Astrocyte (in vitro differentiated cells and primary cell): ENCODE results near the gene CPPED1. TPM values are rescaled to one million over a fixed set of nuclear protein-coding genes. Genes with fewer than 3 reads are reported as not detected.
A peak's percentile ranks its signal among the peaks of the same experiment; 100 is the strongest.

Experiments used
- DNase-seq: peaks from one replicate; pipeline ENCODE4 v3.0.0-alpha.2; 2010; ENCODE audit warnings: low read depth
- FAIRE-seq: peaks from 2 replicates; lab custom pipeline; 2011; peaks lifted over from hg19 to GRCh38; lab: Jason Lieb, UNC
- H2AFZ ChIP-seq: 2 replicates; pipeline ENCODE4 v1.6.0; 2012; ENCODE audit warnings: low read depth, low read length, inconsistent platforms
- H3K27ac ChIP-seq: 2 replicates; pipeline ENCODE4 v1.5.1; 2011; ENCODE audit warnings: low read depth, low read length, inconsistent platforms
- H3K27me3 ChIP-seq: 2 replicates; pipeline ENCODE4 v1.6.0; 2011; ENCODE audit warnings: low read length, inconsistent platforms; ENCODE audit not compliant: insufficient read depth
- H3K36me3 ChIP-seq: 2 replicates; pipeline ENCODE4 v1.5.1; 2011; ENCODE audit warnings: low read length, inconsistent platforms; ENCODE audit not compliant: insufficient read depth
- H3K4me1 ChIP-seq: 2 replicates; pipeline ENCODE4 v1.5.1; 2011; ENCODE audit warnings: low read length, inconsistent platforms; ENCODE audit not compliant: insufficient read depth
- H3K4me2 ChIP-seq: 2 replicates; pipeline ENCODE4 v1.6.0; 2012; ENCODE audit warnings: low read length, inconsistent platforms
- H3K4me3 ChIP-seq: 2 replicates; pipeline ENCODE4 v1.5.1; 2011; ENCODE audit warnings: low read depth, mild to moderate bottlenecking, low read length, inconsistent platforms; ENCODE audit not compliant: insufficient read depth
- H3K79me2 ChIP-seq: 2 replicates; pipeline ENCODE4 v1.6.0; 2012; ENCODE audit warnings: mild to moderate bottlenecking, low read length, inconsistent platforms; ENCODE audit not compliant: insufficient read depth
- H3K9ac ChIP-seq: 2 replicates; pipeline ENCODE4 v1.6.0; 2012; ENCODE audit warnings: mild to moderate bottlenecking, low read length, inconsistent platforms
- H3K9me3 ChIP-seq: 2 replicates; pipeline ENCODE4 v1.5.1; 2012; ENCODE audit warnings: low read depth, mild to moderate bottlenecking, low read length, inconsistent platforms; ENCODE audit not compliant: insufficient read depth
- H4K20me1 ChIP-seq: 2 replicates; pipeline ENCODE4 v1.6.0; 2012; ENCODE audit warnings: low read length, inconsistent platforms; ENCODE audit not compliant: insufficient read depth
- H3K27ac Mint-ChIP-seq: one replicate; pipeline ENCODE4 v1.8.0; 2021; ENCODE audit warnings: mild to moderate bottlenecking, mixed read lengths; ENCODE audit not compliant: unreplicated experiment
- H3K27me3 Mint-ChIP-seq: one replicate; pipeline ENCODE4 v1.8.0; 2021; ENCODE audit warnings: low read depth, mixed read lengths; ENCODE audit not compliant: unreplicated experiment
- H3K36me3 Mint-ChIP-seq: one replicate; pipeline ENCODE4 v1.8.0; 2021; ENCODE audit warnings: low read depth, mixed read lengths; ENCODE audit not compliant: unreplicated experiment
- H3K4me1 Mint-ChIP-seq: one replicate; pipeline ENCODE4 v1.8.0; 2021; ENCODE audit warnings: low read depth, mixed read lengths; ENCODE audit not compliant: unreplicated experiment
- H3K4me3 Mint-ChIP-seq: one replicate; pipeline ENCODE4 v1.8.0; 2021; ENCODE audit warnings: mild to moderate bottlenecking, moderate library complexity, mixed read lengths; ENCODE audit not compliant: unreplicated experiment
- H3K9me3 Mint-ChIP-seq: one replicate; pipeline ENCODE4 v1.8.0; 2021; ENCODE audit warnings: mild to moderate bottlenecking, mixed read lengths; ENCODE audit not compliant: unreplicated experiment
- EZH2 ChIP-seq: IDR thresholded peaks from 2 replicates; pipeline ENCODE4 v1.6.1; 2012; ENCODE audit warnings: mild to moderate bottlenecking, low read length, inconsistent platforms; ENCODE audit not compliant: insufficient read depth
- total RNA-seq: library from RNA; stranded (reverse); gene quantifications from 2 replicates; pipeline ENCODE4 v1.2.1, GENCODE V29; 2021
- TF ChIP-seq, protein P1 (sequence below): IDR thresholded peaks from 2 replicates; pipeline ENCODE4 v1.5.1; 2011; ENCODE audit warnings: low read depth, mild to moderate bottlenecking, inconsistent platforms, low read length, moderate library complexity; ENCODE audit not compliant: insufficient read depth

CPPED1 gene
- total RNA-seq, 1 donor from 2014 or later = 28.5 TPM

DNA sequence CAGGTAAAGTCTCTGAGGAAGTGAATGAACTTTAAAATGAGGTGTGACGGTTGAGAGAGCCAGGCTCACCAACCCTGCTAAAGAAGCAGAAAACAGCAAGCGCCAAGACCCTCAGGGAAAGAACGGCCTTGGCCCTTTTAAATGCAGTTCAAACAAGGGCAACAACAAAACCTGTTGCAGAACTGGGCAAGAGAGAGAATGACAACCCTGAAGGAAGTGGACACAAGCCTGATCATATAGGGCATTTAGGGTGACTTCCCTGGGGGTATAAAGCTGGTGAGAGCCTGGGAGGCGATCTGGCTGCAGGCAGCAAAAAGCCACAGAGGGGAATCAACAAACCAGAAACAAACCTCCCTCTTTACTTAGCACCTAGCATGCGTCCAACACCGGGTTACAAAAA lies 1.0 kb downstream of the CPPED1 start:
- Mint-ChIP-seq H3K4me1 (peaks cover 44% of the 10 kb centered on the region), H3K36me3 (peaks cover 3% of the 10 kb centered on the region), H3K27me3 (no peaks in the 10 kb centered on the region), H3K4me3 (peak overlapping the region; percentile 93), H3K9me3 (peaks cover 2% of the 10 kb centered on the region), H3K27ac (peak overlapping the region; percentile 95)
- Histone ChIP-seq H3K4me1 (peaks cover 21% of the 10 kb centered on the region), H4K20me1 (no peaks in the 10 kb centered on the region), H3K36me3 (no peaks in the 10 kb centered on the region), H2AFZ (no peak overlapping the region), H3K4me3 (peak overlapping the region; percentile 84), H3K27ac (peak overlapping the region; percentile 81), H3K79me2 (peaks cover 35% of the 10 kb centered on the region), H3K27me3 (no peaks in the 10 kb centered on the region), H3K9ac (peak overlapping the region; percentile 79), H3K4me2 (peak overlapping the region; percentile 86), H3K9me3 (no peaks in the 10 kb centered on the region)
- no peak for DNase-seq
- no peak for TF ChIP-seq EZH2
- TF ChIP-seq, protein P1, sequence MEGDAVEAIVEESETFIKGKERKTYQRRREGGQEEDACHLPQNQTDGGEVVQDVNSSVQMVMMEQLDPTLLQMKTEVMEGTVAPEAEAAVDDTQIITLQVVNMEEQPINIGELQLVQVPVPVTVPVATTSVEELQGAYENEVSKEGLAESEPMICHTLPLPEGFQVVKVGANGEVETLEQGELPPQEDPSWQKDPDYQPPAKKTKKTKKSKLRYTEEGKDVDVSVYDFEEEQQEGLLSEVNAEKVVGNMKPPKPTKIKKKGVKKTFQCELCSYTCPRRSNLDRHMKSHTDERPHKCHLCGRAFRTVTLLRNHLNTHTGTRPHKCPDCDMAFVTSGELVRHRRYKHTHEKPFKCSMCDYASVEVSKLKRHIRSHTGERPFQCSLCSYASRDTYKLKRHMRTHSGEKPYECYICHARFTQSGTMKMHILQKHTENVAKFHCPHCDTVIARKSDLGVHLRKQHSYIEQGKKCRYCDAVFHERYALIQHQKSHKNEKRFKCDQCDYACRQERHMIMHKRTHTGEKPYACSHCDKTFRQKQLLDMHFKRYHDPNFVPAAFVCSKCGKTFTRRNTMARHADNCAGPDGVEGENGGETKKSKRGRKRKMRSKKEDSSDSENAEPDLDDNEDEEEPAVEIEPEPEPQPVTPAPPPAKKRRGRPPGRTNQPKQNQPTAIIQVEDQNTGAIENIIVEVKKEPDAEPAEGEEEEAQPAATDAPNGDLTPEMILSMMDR = no peak
- no peak for FAIRE-seq

DNA sequence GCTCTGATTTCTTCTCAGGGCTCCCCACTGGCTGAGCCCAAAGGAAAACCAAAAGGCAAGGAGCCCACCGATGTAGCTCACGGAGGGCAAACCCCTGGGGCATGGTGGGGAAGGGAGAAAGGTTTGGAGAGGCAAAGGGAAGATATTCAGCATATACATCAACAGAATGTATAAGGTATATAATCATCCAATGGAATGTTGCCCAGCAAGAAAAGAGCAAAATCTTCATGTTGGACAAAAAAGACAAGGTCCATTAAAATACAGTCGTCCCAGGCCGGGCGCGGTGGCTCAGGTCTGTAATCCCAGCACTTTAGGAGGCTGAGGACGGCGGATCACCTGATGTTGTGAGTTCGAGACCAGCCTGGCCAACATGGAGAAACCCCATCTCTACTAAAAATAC lies 1.6 kb downstream of the CPPED1 start:
- peak overlapping the region; percentile 72 for H3K9ac ChIP-seq
- H3K4me1 ChIP-seq = peaks cover 21% of the 10 kb centered on the region
- H3K36me3 ChIP-seq = no peaks in the 10 kb centered on the region
- peaks cover 44% of the 10 kb centered on the region for H3K4me1 Mint-ChIP-seq
- DNase-seq = no peak
- H2AFZ ChIP-seq = no peak overlapping the region
- peak overlapping the region; percentile 93 for H3K4me3 Mint-ChIP-seq
- H4K20me1 ChIP-seq = no peaks in the 10 kb centered on the region
- peak overlapping the region; percentile 81 for H3K27ac ChIP-seq
- H3K9me3 Mint-ChIP-seq = peaks cover 2% of the 10 kb centered on the region
- H3K36me3 Mint-ChIP-seq = peaks cover 7% of the 10 kb centered on the region
- H3K79me2 ChIP-seq = peaks cover 40% of the 10 kb centered on the region
- H3K27me3 ChIP-seq = no peaks in the 10 kb centered on the region
- no peaks in the 10 kb centered on the region for H3K27me3 Mint-ChIP-seq
- H3K27ac Mint-ChIP-seq = peak overlapping the region; percentile 95
- H3K4me3 ChIP-seq = peak overlapping the region; percentile 40
- FAIRE-seq = no peak
- H3K9me3 ChIP-seq = no peaks in the 10 kb centered on the region
- no peak for TF ChIP-seq EZH2
- H3K4me2 ChIP-seq = peak overlapping the region; percentile 86

DNA sequence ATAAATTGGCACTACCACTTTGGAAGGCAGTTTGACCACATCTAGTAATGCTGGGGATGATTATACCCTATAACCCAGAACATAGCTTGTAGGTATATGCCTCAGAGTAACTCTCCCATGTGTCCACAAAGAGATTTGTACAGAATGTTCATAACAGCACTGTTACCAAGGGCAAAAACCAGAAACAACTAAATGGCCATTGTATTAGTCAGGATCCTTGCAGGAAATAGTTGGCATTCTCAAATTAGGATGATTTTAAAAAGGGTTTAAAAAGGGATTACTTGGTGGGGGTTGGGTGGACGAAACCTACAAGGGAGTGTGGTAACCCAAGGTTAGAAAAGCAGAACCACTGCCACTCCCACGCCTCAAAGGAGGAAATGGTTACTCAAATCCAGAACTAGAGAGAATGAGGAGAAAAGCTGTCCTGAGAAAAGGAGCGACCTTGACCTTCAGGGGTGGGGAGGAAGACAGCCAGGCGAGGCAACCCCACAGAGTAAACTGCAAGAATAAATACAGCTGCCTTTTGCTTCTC lies 2.1 kb downstream of the CPPED1 start:
- H3K4me3 Mint-ChIP-seq = peak overlapping the region; percentile 93
- H3K36me3 Mint-ChIP-seq = peaks cover 7% of the 10 kb centered on the region
- FAIRE-seq (no peak), DNase-seq (peak; percentile 57)
- H3K9me3 ChIP-seq = no peaks in the 10 kb centered on the region
- H4K20me1 ChIP-seq = no peaks in the 10 kb centered on the region
- H3K27me3 ChIP-seq = no peaks in the 10 kb centered on the region
- peak overlapping the region; percentile 72 for H3K9ac ChIP-seq
- peak overlapping the region; percentile 86 for H3K4me2 ChIP-seq
- no peaks in the 10 kb centered on the region for H3K27me3 Mint-ChIP-seq
- H3K4me3 ChIP-seq = peak overlapping the region; percentile 40
- H3K79me2 ChIP-seq = peaks cover 40% of the 10 kb centered on the region
- H3K27ac Mint-ChIP-seq = peak overlapping the region; percentile 95
- H3K4me1 ChIP-seq = peaks cover 21% of the 10 kb centered on the region
- H3K9me3 Mint-ChIP-seq = peaks cover 2% of the 10 kb centered on the region
- H3K4me1 Mint-ChIP-seq = peaks cover 47% of the 10 kb centered on the region
- H2AFZ ChIP-seq = no peak overlapping the region
- TF ChIP-seq EZH2 = no peak
- TF ChIP-seq, protein P1 = no peak
- H3K36me3 ChIP-seq = no peaks in the 10 kb centered on the region
- H3K27ac ChIP-seq = peak overlapping the region; percentile 81
